H1 (cell line): ENCODE measurements around the gene TWIST2. TPM values are rescaled to one million over a fixed set of nuclear protein-coding genes. Genes with fewer than 3 reads are reported as not detected.

Experiments used
- ASH2L ChIP-seq: fragments of 200-600, 300-600 bp; sonication (generic); IDR thresholded peaks from one replicate; pipeline ENCODE4 v1.7.1; 2017; ENCODE audit warnings: low read length
- CTBP2 ChIP-seq: IDR thresholded peaks from 2 replicates; pipeline ENCODE4 v1.7.0; 2011; ENCODE audit warnings: borderline replicate concordance, mild to moderate bottlenecking, moderate library complexity, mixed read lengths, low read length; ENCODE audit not compliant: insufficient read depth, insufficient read length
- FOSL1 ChIP-seq: IDR thresholded peaks from 2 replicates; pipeline ENCODE4 v1.6.1; 2011; ENCODE audit warnings: mild to moderate bottlenecking, low read depth, low read length, moderate library complexity; ENCODE audit not compliant: insufficient read depth
- GABPA ChIP-seq: IDR thresholded peaks from 2 replicates; pipeline ENCODE4 v1.6.1; 2011; ENCODE audit warnings: mild to moderate bottlenecking, low read length, moderate library complexity, borderline replicate concordance; ENCODE audit not compliant: insufficient read depth
- HDAC2 ChIP-seq, 2 experiments: fragments of 300-600 bp in 1 of 2; sonication (generic) in 1 of 2; IDR thresholded peaks; 2 replicates each; pipeline ENCODE4 v1.6.1; 2011 to 2012; ENCODE audit warnings: low read depth in 2 of 2, low read length in 2 of 2, mild to moderate bottlenecking in 2 of 2, moderate library complexity in 2 of 2, borderline replicate concordance in 1 of 2, inconsistent platforms in 1 of 2
- KDM1A ChIP-seq: fragments of 200-600, 300-600 bp; sonication (generic); IDR thresholded peaks from 2 replicates; pipeline ENCODE4 v1.7.1; 2016; ENCODE audit warnings: mild to moderate bottlenecking, low read length, borderline replicate concordance
- RBBP5 ChIP-seq: IDR thresholded peaks from 2 replicates; pipeline ENCODE4 v1.7.1; 2012; ENCODE audit warnings: low read depth, mild to moderate bottlenecking, inconsistent platforms, low read length, moderate library complexity, borderline replicate concordance
- RFX5 ChIP-seq: IDR thresholded peaks from 2 replicates; pipeline ENCODE4 v1.6.1; 2011; ENCODE audit warnings: low read depth, low read length, improper control_type of control experiment, borderline replicate concordance
- RNF2 ChIP-seq: fragments of 200-900, 300-1000 bp; sonication (generic); IDR thresholded peaks from 2 replicates; pipeline ENCODE4 v1.7.1; 2016; ENCODE audit warnings: borderline replicate concordance, low read depth, mild to moderate bottlenecking, antibody characterized with exemption, low read length; ENCODE audit not compliant: poor library complexity, severe bottlenecking; ENCODE audit errors: missing control alignments
- SAP30 ChIP-seq: fragments of 300-600 bp; sonication (generic); IDR thresholded peaks from 2 replicates; pipeline ENCODE4 v1.7.1; 2012; ENCODE audit warnings: low read length, moderate library complexity, mild to moderate bottlenecking, inconsistent platforms; ENCODE audit not compliant: insufficient read depth, insufficient replicate concordance
- SIX5 ChIP-seq: IDR thresholded peaks from 2 replicates; pipeline ENCODE4 v1.6.1; 2011; ENCODE audit warnings: mild to moderate bottlenecking, low read depth, low read length
- SP1 ChIP-seq: IDR thresholded peaks from 2 replicates; pipeline ENCODE4 v1.6.1; 2011; ENCODE audit warnings: low read depth, low read length
- ZNF274 ChIP-seq: IDR thresholded peaks from 2 replicates; pipeline ENCODE4 v1.7.0; 2012; ENCODE audit warnings: low read length, borderline replicate concordance; ENCODE audit errors: extremely low read depth
- polyA plus RNA-seq, 7 experiments: library from polyadenylated mRNA; depleted of rRNA in 3 of 7; stranded (reverse) in 5 of 7; unstranded in 2 of 7; fragments of >200 nt in 5 of 7; fragments of 200-250 nt in 2 of 7; gene quantifications; 1 replicate in 5 of 7; 2 replicates in 1 of 7; 4 replicates in 1 of 7; pipeline versions ENCODE4 v1.2.1 to v1.2.3, GENCODE V29; 2011 to 2013; ENCODE audit warnings: missing spikeins in 2 of 7, mixed read lengths in 2 of 7
- total RNA-seq: library from RNA; stranded (reverse); fragmentation: NEBNext Ultra II Directional; extraction: Animal tissue kit (Norgen Biotek cat#: 25700); gene quantifications from 2 replicates; pipeline ENCODE4 v1.2.1, GENCODE V29; 2021
- TF ChIP-seq, protein P1 (sequence below): IDR thresholded peaks from 2 replicates; pipeline ENCODE4 v1.6.1; 2011; ENCODE audit warnings: low read depth, mild to moderate bottlenecking, low read length; ENCODE audit not compliant: insufficient read depth
- TF ChIP-seq, protein P2 (sequence below): IDR thresholded peaks from 2 replicates; pipeline ENCODE4 v1.6.1; 2012; ENCODE audit warnings: inconsistent platforms
- TF ChIP-seq, protein P3 (sequence below): IDR thresholded peaks from 2 replicates; pipeline ENCODE4 v1.6.1; 2012; ENCODE audit warnings: low read length, inconsistent platforms
- TF ChIP-seq, protein P4 (sequence below): IDR thresholded peaks from 2 replicates; pipeline ENCODE4 v1.6.1; 2011; ENCODE audit warnings: low read length, improper control_type of control experiment

Gene TWIST2
- total and polyA plus RNA-seq, 2 of the 8 experiments (the other 6 are each of a cell fraction or from before 2014, with no cell fraction given), result 2.6 to 4.3 TPM

DNA sequence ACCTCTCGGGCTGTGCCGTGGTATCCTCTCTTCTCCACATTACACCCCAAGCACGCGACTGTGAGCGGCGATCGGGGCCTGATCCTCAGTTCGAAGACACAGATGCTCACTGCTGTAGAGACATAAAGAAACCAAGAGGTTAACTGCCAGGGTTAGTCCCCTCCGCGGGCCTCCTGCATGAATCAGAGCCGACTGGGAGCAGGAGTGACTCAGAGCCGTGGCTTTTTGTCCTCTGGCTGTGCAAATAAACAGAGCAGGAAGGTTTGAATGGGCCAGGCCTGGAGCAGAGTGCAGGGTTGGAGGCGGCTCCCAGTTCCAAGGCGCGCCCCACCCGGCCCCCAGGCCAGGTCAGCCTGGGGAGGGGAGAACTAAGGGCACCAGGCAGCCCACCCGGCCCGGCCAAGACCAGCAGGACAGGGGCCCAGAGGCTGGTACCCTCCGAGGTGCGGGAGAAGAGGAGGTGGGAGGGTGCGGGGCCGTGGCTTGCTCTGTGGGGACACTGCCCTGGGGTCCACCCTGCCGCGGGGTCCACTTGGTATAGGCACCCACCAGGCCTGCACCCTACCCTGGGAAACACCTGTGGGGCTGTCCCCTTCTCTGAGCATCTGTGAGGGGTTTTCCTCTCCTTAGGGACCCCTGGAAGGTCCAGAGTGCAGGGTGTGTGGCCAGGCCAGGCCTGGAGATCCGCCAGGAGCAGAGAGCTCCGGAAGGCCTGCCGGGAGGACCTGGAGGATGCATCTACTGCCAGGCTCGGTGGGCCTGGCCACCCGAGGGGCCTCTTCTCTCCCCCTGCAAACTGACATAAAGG, 16.5 kb downstream of the TWIST2 start (continued):
- TF ChIP-seq, protein P1, sequence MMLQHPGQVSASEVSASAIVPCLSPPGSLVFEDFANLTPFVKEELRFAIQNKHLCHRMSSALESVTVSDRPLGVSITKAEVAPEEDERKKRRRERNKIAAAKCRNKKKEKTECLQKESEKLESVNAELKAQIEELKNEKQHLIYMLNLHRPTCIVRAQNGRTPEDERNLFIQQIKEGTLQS, result no peak
- TF ChIP-seq SIX5, result no peak
- TF ChIP-seq ASH2L, result peak; percentile 50
- TF ChIP-seq SAP30, result no peak
- no peak for TF ChIP-seq RFX5
- TF ChIP-seq, protein P2, sequence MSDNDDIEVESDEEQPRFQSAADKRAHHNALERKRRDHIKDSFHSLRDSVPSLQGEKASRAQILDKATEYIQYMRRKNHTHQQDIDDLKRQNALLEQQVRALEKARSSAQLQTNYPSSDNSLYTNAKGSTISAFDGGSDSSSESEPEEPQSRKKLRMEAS, result peak; percentile 60
- 0 out of 2 replicates have a peak, but pooled peaks have one; percentile 17 for TF ChIP-seq GABPA
- no peak for TF ChIP-seq FOSL1
- no peak for TF ChIP-seq ZNF274
- no peak for TF ChIP-seq CTBP2
- no peak for TF ChIP-seq HDAC2 (IDR thresholded peaks at IDR 0.05; ENCODE audit: borderline replicate concordance in 1 of 2, low read depth in 2 of 2, low read length in 2 of 2)
- TF ChIP-seq, protein P3, sequence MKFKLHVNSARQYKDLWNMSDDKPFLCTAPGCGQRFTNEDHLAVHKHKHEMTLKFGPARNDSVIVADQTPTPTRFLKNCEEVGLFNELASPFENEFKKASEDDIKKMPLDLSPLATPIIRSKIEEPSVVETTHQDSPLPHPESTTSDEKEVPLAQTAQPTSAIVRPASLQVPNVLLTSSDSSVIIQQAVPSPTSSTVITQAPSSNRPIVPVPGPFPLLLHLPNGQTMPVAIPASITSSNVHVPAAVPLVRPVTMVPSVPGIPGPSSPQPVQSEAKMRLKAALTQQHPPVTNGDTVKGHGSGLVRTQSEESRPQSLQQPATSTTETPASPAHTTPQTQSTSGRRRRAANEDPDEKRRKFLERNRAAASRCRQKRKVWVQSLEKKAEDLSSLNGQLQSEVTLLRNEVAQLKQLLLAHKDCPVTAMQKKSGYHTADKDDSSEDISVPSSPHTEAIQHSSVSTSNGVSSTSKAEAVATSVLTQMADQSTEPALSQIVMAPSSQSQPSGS, result no peak
- no peak for TF ChIP-seq RNF2
- peak; percentile 70 for TF ChIP-seq SP1
- TF ChIP-seq, protein P4, sequence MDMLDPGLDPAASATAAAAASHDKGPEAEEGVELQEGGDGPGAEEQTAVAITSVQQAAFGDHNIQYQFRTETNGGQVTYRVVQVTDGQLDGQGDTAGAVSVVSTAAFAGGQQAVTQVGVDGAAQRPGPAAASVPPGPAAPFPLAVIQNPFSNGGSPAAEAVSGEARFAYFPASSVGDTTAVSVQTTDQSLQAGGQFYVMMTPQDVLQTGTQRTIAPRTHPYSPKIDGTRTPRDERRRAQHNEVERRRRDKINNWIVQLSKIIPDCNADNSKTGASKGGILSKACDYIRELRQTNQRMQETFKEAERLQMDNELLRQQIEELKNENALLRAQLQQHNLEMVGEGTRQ, result no peak
- no peak for TF ChIP-seq KDM1A
- no peak for TF ChIP-seq RBBP5
